ENCODE data around the gene TFAP2A.

The TFAP2A gene

GRCh38 chr6:10425975-10426780, 11.3 kb upstream of the TFAP2A start:
- no peak for DNase-seq (ENCODE audit: low spot score)

GRCh38 chr6:10425176-10425974, 10.5 kb upstream of the TFAP2A start:
- no peak for DNase-seq (ENCODE audit: low spot score)

- no peak for DNase-seq (ENCODE audit: low spot score)
Observed at GRCh38 chr6:10424040-10424439, 9.2 kb upstream of the TFAP2A start.

GRCh38 chr6:10422737-10423034, 7.8 kb upstream of the TFAP2A start:
- no peak for DNase-seq (ENCODE audit: low spot score)

- DNase-seq (ENCODE audit: low spot score): no peak
Observed at GRCh38 chr6:10421921-10422736, 7.3 kb upstream of the TFAP2A start.

- DNase-seq (ENCODE audit: low spot score): no peak
Observed at GRCh38 chr6:10421158-10421920, 6.5 kb upstream of the TFAP2A start.

GRCh38 chr6:10420546-10421157, 5.8 kb upstream of the TFAP2A start:
- DNase-seq (ENCODE audit: low spot score): no peak

- DNase-seq (ENCODE audit: low spot score): no peak
Observed at GRCh38 chr6:10419749-10420545, 5.1 kb upstream of the TFAP2A start.

GRCh38 chr6:10418862-10419748, 4.2 kb upstream of the TFAP2A start:
- no peak for DNase-seq (ENCODE audit: low spot score)

- DNase-seq (ENCODE audit: low spot score): no peak
Observed at GRCh38 chr6:10418361-10418861, 3.5 kb upstream of the TFAP2A start.

GRCh38 chr6:10417681-10418104, 2.8 kb upstream of the TFAP2A start:
- no peak for DNase-seq (ENCODE audit: low spot score)

- DNase-seq (ENCODE audit: low spot score): no peak
Observed at GRCh38 chr6:10416863-10417641, 2.2 kb upstream of the TFAP2A start.

GRCh38 chr6:10416516-10416862, 1.6 kb upstream of the TFAP2A start:
- DNase-seq (ENCODE audit: low spot score): no peak

- no peak for DNase-seq (ENCODE audit: low spot score)
Observed at GRCh38 chr6:10415617-10416480, 975 bp upstream of the TFAP2A start.

GRCh38 chr6:10413850-10414738, 780 bp downstream of the TFAP2A start:
- no peak for DNase-seq (ENCODE audit: low spot score)

- DNase-seq (ENCODE audit: low spot score): no peak
Observed at GRCh38 chr6:10413262-10413849, 1.5 kb downstream of the TFAP2A start.
